Measurements from ENCODE around the gene OAS3.
A peak's percentile ranks its signal among the peaks of the same experiment; 100 is the strongest.
"Not testable (repeated sequence)": the region's sequence is repeated elsewhere in the genome, so short reads cannot be mapped to it uniquely, and the experiment has no call there.

Gene OAS3

GRCh38 chr12:112927475-112927874 is 10.8 kb upstream of the OAS3 start:
- no peak for DNase-seq

- no peak for DNase-seq
These were observed 10.3 kb upstream of the OAS3 start for GRCh38 chr12:112927925-112928324.

GRCh38 chr12:112928978-112929377 is 9.3 kb upstream of the OAS3 start:
- no peak for DNase-seq

DNA sequence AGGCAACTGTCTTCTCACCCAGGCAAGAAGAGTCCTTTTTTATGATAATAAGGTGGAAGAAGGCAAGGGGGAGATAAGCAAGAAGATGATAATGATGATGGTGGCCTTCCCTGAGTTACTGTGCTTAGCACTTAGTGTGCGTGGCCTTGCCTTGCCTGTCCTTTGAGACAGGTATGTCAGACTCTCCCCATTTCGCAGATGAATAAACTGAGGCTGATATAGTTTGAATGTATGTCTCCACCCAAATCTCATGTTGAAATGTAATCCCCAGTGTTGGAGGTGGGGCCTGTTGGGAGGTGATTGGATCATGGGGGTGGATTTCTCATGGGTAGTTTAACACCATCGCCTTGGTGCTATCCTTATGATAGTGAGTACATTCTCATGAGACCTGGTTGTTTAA is 8.6 kb upstream of the OAS3 start:
- no peak for DNase-seq

- no peak for DNase-seq
These were observed 7.9 kb upstream of the OAS3 start for GRCh38 chr12:112930350-112930749.

DNA sequence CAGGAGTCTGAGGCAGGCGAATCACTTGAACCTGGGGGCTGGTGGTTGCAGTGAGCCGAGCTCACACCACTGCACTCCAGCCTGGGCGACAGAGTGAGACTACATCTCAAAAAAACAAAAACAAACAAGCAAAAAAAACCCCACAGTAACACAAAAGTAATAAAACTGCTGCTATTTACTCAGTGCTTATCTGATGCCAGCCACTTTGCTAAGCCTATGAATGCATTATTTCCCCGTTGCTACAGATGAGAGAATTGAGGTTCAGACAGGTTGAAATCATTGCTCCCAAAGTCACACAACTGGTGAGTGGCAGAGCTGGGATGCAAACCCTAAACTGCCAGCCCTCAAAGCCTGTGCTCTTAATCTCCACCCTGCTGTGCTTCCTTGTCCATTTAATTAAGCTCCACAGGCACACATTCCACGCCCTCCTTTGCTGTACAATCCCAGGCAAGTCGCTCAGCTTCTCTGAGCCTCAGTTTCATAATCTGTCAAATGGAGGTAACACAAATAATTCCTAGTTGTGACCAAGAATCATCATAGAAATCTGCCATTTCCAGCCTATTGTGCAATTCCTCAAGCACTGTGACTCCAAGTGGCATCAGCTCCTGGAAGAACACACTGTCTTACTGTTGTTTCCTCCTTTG is 5.7 kb upstream of the OAS3 start:
- DNase-seq, result no peak

DNA sequence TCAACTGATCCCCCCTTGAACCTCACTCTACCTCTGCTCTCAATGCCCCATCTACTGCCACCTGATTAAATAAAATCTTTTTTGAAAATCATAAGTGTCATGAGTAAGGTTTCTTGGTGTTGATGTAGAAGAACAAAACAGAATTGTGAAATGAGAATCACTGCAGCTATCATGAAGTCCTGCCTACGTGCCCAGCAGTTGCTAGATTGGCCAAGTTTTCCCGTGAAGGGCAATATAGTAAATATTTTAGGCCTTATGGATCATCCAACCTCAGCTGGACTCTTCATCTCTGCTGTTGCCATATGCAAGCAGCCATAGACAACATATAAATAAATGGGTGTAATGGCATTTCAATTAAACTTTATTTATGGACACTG is 5.2 kb upstream of the OAS3 start:
- DNase-seq, result no peak

DNA sequence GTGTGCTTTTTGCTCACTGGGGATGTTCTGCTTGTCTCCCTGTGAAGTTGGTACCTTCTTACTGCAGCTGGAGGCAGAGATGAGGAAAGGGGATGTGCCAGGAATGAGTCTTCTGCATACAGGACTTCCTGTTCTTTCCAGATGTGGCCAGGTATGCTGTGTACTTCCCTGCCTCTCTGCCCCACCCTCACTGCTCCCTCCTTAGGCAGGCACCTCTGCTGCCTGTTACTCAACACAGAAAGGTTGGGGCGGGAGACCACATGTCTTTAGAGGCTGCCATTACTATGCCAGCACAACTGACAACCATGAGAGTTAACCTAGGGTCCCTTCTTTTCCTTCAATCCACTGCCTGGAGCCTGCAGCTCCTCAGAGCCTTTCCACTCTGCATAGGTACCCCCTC is 2.0 kb upstream of the OAS3 start:
- DNase-seq, result no peak

GRCh38 chr12:112936927-112937326 is 1.3 kb upstream of the OAS3 start:
- DNase-seq, result no peak

GRCh38 chr12:112938751-112939150 is 477 bp downstream of the OAS3 start:
- no peak for DNase-seq

- DNase-seq, result peak; percentile 13
These were observed 1.6 kb downstream of the OAS3 start for GRCh38 chr12:112939761-112940381.

- no peak for DNase-seq
These were observed 3.5 kb downstream of the OAS3 start for GRCh38 chr12:112941528-112942335.

- DNase-seq, result no peak
These were observed 4.3 kb downstream of the OAS3 start for GRCh38 chr12:112942572-112942971.

DNA sequence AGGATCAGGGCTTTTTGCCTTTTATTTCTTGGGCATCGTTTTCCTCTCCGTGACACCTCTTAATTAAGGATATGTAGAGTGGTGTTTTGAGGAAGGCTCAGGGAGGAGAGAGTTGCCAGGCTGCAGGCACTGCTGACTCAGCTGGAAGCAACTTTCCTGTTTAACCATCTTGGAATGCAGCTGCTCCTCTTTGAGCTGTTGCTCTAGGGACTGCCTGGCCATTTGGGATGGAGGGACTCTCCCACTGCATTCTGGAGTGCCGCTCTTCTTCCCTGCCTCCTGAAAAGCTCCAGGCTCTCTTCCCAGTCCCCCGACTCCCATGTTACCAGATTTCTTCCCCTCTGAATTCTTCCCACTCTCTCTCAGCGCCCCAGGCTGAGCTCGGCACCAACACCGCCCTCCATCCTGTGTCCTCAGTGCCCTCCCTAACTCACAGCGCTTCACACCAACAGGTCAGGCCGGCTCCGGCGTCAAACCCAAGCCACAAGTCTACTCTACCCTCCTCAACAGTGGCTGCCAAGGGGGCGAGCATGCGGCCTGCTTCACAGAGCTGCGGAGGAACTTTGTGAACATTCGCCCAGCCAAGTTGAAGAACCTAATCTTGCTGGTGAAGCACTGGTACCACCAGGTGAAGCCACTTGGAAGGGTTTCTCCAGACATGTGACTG is 5.9 kb downstream of the OAS3 start:
- no peak for DNase-seq

GRCh38 chr12:112945515-112945914 is 7.2 kb downstream of the OAS3 start:
- DNase-seq, result no peak

GRCh38 chr12:112946236-112947000 is 8.1 kb downstream of the OAS3 start:
- no peak for DNase-seq

DNA sequence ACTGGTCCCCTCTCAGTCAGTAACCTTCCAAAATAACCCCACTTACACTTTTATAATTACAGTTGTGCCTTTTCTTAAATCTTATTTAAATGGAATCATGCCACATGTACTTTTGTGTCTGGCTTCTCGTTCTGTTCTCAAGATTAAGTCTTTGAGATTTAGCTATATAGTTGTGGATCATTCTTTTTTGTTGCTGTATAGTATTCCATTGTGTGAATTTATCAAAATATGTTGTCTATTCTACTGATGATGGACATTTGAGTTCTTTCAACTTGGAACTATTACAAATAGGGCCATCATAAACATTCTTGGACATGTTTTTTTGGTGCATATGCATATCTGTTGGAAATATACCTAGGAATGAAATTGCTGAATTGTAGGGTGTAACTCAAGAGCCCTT is 9.0 kb downstream of the OAS3 start:
- no peak for DNase-seq

GRCh38 chr12:112947761-112948160 is 9.5 kb downstream of the OAS3 start:
- DNase-seq, result no peak

DNA sequence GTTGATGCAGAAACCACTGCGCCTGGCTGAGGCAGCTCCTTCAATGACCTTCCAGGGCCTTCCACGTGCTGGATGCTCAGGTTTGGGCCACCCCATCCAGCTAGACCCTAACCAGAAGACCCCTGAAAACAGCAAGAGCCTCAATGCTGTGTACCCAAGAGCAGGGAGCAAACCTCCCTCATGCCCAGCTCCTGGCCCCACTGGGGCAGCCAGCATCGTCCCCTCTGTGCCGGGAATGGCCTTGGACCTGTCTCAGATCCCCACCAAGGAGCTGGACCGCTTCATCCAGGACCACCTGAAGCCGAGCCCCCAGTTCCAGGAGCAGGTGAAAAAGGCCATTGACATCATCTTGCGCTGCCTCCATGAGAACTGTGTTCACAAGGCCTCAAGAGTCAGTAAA is 10.5 kb downstream of the OAS3 start:
- no peak for DNase-seq

DNA sequence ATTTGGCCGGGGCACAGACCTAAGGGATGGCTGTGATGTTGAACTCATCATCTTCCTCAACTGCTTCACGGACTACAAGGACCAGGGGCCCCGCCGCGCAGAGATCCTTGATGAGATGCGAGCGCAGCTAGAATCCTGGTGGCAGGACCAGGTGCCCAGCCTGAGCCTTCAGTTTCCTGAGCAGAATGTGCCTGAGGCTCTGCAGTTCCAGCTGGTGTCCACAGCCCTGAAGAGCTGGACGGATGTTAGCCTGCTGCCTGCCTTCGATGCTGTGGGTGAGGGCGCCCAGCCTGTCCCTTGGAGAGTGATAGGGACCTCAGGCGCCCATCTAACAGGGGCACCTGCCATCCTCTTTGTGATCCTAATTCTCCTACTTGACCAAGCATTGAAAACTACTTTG is 12.4 kb downstream of the OAS3 start:
- DNase-seq, result no peak

DNA sequence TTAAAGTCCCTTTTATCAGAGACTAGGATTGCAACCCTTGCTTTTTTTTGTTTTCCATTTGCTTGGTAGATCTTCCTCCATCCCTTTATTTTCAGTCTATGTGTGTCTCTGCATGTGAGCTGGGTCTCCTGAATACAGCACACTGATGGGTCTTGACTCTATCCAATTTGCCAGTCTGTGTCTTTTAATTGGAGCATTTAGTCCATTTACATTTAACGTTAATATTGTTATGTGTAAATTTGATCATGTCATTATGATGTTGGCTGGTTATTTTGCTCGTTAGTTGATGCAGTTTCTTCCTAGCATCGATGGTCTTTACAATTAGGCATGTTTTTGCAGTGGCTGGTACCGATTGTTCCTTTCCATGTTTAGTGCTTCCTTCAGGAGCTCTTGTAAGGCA is 18.9 kb downstream of the OAS3 start:
- not testable (repeated sequence) for DNase-seq

GRCh38 chr12:112961074-112961473 is 22.8 kb downstream of the OAS3 start:
- DNase-seq, result no peak

- no peak for DNase-seq
These were observed 23.3 kb downstream of the OAS3 start for GRCh38 chr12:112961536-112961935.

Data from activated CD4-positive, alpha-beta T cell treated with anti-CD3 and anti-CD28 coated beads, Interleukin-2, Interleukin-6, amounts not matched to agents 100 ng/mL and 50 ng/mL, durations not matched to agents 16 hours and 8 hours (primary cell).